K562 (cell line): Measurements from ENCODE around the gene HSPA1L. TPM values are rescaled to one million over a fixed set of nuclear protein-coding genes. Genes with fewer than 3 reads are reported as not detected.

Experiments
- ATAC-seq: fragments of 200-7000 bp; cut with Tn5 transposase; 3 replicates; pipeline ENCODE4 v1.9.1; 2020; ENCODE audit warnings: moderate library complexity
- BruUV-seq: library from RNA; stranded (reverse); fragments of 400-500 nt; replicated peaks from 2 replicates; lab custom pipeline; 2021; lab: Mats Ljungman, UMichigan
- CTCF ChIA-PET: fragments of 300-600 bp; formaldehyde crosslinking; extraction: SDS; loops from one replicate; lab custom pipeline; 2021; ENCODE audit warnings: low intra/inter-chr PET ratio; lab: Yijun Ruan, JAX
- POLR2A ChIA-PET: fragments of 300-600, 350-650 bp; sonication (Branson Sonifier 250); formaldehyde crosslinking; extraction: SDS; loops from one replicate; lab custom pipeline; 2021; ENCODE audit warnings: antibody characterized with exemption, inconsistent platforms; lab: Yijun Ruan, JAX
- DNase-seq, 4 experiments: peaks; one replicate each; pipeline versions ENCODE4 v3.0.0 to v3.0.0-alpha.2; 2011 to 2018; ENCODE audit warnings: low spot score in 3 of 4, mixed read lengths in 3 of 4; ENCODE audit errors: extremely low read depth in 1 of 4
- FAIRE-seq: peaks from 2 replicates; lab custom pipeline; 2011; peaks lifted over from hg19 to GRCh38; lab: Jason Lieb, UNC
- H2AFZ ChIP-seq: 2 replicates; pipeline ENCODE4 v1.6.0; 2011; ENCODE audit warnings: low read depth, low read length, control low read depth, inconsistent platforms
- H3K27ac ChIP-seq: fragments of 200-600 bp; 3 replicates; pipeline ENCODE4 v1.8.0; 2011; ENCODE audit warnings: low read depth, mild to moderate bottlenecking, control low read depth, inconsistent platforms, low read length, moderate library complexity, mixed read lengths; ENCODE audit errors: extremely low read depth
- H3K27me3 ChIP-seq, 2 experiments: fragments of 300-600 bp in 1 of 2; 2 replicates in 1 of 2; 3 replicates in 1 of 2; pipeline versions ENCODE4 v1.6.0 to v1.8.0; 2011; ENCODE audit warnings: inconsistent platforms in 2 of 2, low read length in 2 of 2, mild to moderate bottlenecking in 1 of 2, mixed read lengths in 1 of 2, moderate library complexity in 1 of 2; ENCODE audit not compliant: control insufficient read depth in 2 of 2, insufficient read depth in 2 of 2
- H3K36me3 ChIP-seq: fragments of 300-600 bp; 3 replicates; pipeline ENCODE4 v1.8.0; 2011; ENCODE audit warnings: mild to moderate bottlenecking, low read length, inconsistent platforms; ENCODE audit not compliant: control insufficient read depth, insufficient read depth
- H3K4me1 ChIP-seq, 2 experiments: fragments of 200-600 bp in 1 of 2; replicated peaks in 1 of 2; 2 replicates in 1 of 2; 3 replicates in 1 of 2; pipeline versions ENCODE4 v1.5.1 to v1.8.0; 2011; ENCODE audit warnings: inconsistent platforms in 2 of 2, low read length in 2 of 2, mild to moderate bottlenecking in 1 of 2, mixed read lengths in 1 of 2, moderate library complexity in 1 of 2; ENCODE audit not compliant: control insufficient read depth in 2 of 2, insufficient read depth in 2 of 2
- H3K4me2 ChIP-seq: 2 replicates; pipeline ENCODE4 v1.6.1; 2011; ENCODE audit warnings: low read length, control low read depth, inconsistent platforms, mixed read lengths; ENCODE audit not compliant: insufficient read depth
- H3K4me3 ChIP-seq: fragments of 200-600 bp; sonication (generic), shearing (Covaris generic); 2 replicates; pipeline ENCODE4 v1.5.1; 2016; ENCODE audit warnings: control low read depth, inconsistent platforms
- H3K79me2 ChIP-seq: fragments of 200-600 bp; 3 replicates; pipeline ENCODE4 v1.8.0; 2011; ENCODE audit warnings: low read length, inconsistent platforms; ENCODE audit not compliant: control insufficient read depth, insufficient read depth
- H3K9ac ChIP-seq, 2 experiments: 2 replicates each; pipeline versions ENCODE4 v1.6.0 to v1.6.1; 2011; ENCODE audit warnings: low read depth in 2 of 2, low read length in 2 of 2, control low read depth in 1 of 2, inconsistent platforms in 1 of 2, mild to moderate bottlenecking in 1 of 2, mixed read lengths in 1 of 2; ENCODE audit not compliant: insufficient read depth in 1 of 2
- H3K9me1 ChIP-seq: one replicate; pipeline ENCODE4 v1.6.0; 2011; ENCODE audit warnings: inconsistent platforms, mild to moderate bottlenecking, low read length, moderate library complexity; ENCODE audit not compliant: control insufficient read depth, insufficient read depth
- H3K9me3 ChIP-seq: replicated peaks from 2 replicates; pipeline ENCODE4 v1.5.1; 2011; ENCODE audit warnings: low read depth, low read length, inconsistent platforms; ENCODE audit not compliant: control insufficient read depth, insufficient read depth
- H4K20me1 ChIP-seq: replicated peaks from 2 replicates; pipeline ENCODE4 v1.6.1; 2011; ENCODE audit warnings: low read length, inconsistent platforms, mixed read lengths; ENCODE audit not compliant: control insufficient read depth, insufficient read depth
- NFE2L1 ChIP-seq: fragments of 450-650 bp; IDR thresholded peaks from 2 replicates; pipeline ENCODE4 v1.6.1; 2016; ENCODE audit warnings: missing genetic modification characterization, low read depth, mild to moderate bottlenecking, missing compliant biosample characterization, moderate library complexity, borderline replicate concordance
- NONO ChIP-seq, 2 experiments: fragments of 200-400 bp in 1 of 2; fragments of 450-650 bp in 1 of 2; formaldehyde crosslinking in 1 of 2; IDR thresholded peaks; 2 replicates each; pipeline ENCODE4 v1.6.1; 2017; ENCODE audit warnings: low read depth in 2 of 2, mild to moderate bottlenecking in 2 of 2, moderate library complexity in 2 of 2, low read length in 1 of 2
- OTX1 ChIP-seq: fragments of 450-650 bp; formaldehyde crosslinking; IDR thresholded peaks from 2 replicates; pipeline ENCODE4 v1.4.0; 2022; ENCODE audit warnings: mild to moderate bottlenecking
- POLR2A ChIP-seq: fragments of 450-650 bp; conservative IDR thresholded peaks from 2 replicates; pipeline ENCODE4 v1.6.1; 2016
- POLR2G ChIP-seq: fragments of 200-400 bp; formaldehyde crosslinking; IDR thresholded peaks from 2 replicates; pipeline ENCODE4 v1.6.1; 2017; ENCODE audit warnings: low read depth, mild to moderate bottlenecking, antibody characterized with exemption, low read length, moderate library complexity
- RBFOX2 ChIP-seq: fragments of 200-400 bp; formaldehyde crosslinking; IDR thresholded peaks from 2 replicates; pipeline ENCODE4 v1.6.1; 2017; ENCODE audit warnings: low read depth, mild to moderate bottlenecking, low read length, moderate library complexity
- RNF2 ChIP-seq: sonication (generic); IDR thresholded peaks from 2 replicates; pipeline ENCODE4 v1.6.1; 2016
- SMAD3 ChIP-seq: fragments of 450-650 bp; formaldehyde crosslinking; conservative IDR thresholded peaks from 2 replicates; pipeline ENCODE4 v1.4.0; 2020; ENCODE audit warnings: mild to moderate bottlenecking
- SREBF2 ChIP-seq: sonication (generic); formaldehyde crosslinking; IDR thresholded peaks from 2 replicates; pipeline ENCODE4 v1.4.0; 2020; ENCODE audit warnings: mild to moderate bottlenecking, missing genetic modification reagents
- WGBS: fragments of 100-300 bp; shearing (Covaris generic); methylation state at CpG from one replicate; pipeline ENCODE4 v1.1.6; 2016; ENCODE audit warnings: low coverage, mixed read lengths; ENCODE audit not compliant: insufficient coverage; ENCODE audit errors: missing lambda C conversion rate; 5-methylcytosine and 5-hydroxymethylcytosine counted together
- in situ Hi-C: fragments of 300-500 bp; cut with MboI; formaldehyde crosslinking; loops from 4 replicates; pipeline ENCODE4 v1.15.0; 2018; ENCODE audit warnings: inconsistent platforms, mixed read lengths
- intact Hi-C: fragments of 100-400 bp; cut with micrococcal nuclease; formaldehyde crosslinking; loops from 2 replicates; pipeline ENCODE4 v1.14.2; 2022
- polyA plus RNA-seq, 8 experiments: library from polyadenylated mRNA; depleted of rRNA in 4 of 8; stranded (reverse) in 5 of 8; unstranded in 3 of 8; fragments of >200 nt; fragmentation: Nextera tagmentation in 2 of 8; fragmentation: Illumina TruSeq in 1 of 8; extraction: Ambion mirVana in 2 of 8; extraction: Trizol in 1 of 8; gene quantifications; 2 replicates each; pipeline versions ENCODE4 v1.2.1 to v1.2.3, GENCODE V29; 2011 to 2014; ENCODE audit warnings: inconsistent platforms in 1 of 8, missing spikeins in 1 of 8
- total RNA-seq, 7 experiments: library from RNA; depleted of rRNA in 6 of 7; stranded (reverse); fragments of >200 nt in 6 of 7; fragmentation: Illumina TruSeq in 2 of 7; extraction: Trizol in 2 of 7; gene quantifications; 2 replicates each; pipeline versions ENCODE4 v1.2.1 to v1.2.3, GENCODE V29; 2011 to 2021; ENCODE audit warnings: low replicate concordance in 1 of 7
- TF ChIP-seq, protein P1 (sequence below): fragments of 450-650 bp; IDR thresholded peaks from 2 replicates; pipeline ENCODE4 v1.7.0; 2016; ENCODE audit warnings: borderline replicate concordance
- TF ChIP-seq, protein P2 (sequence below): sonication (generic); formaldehyde crosslinking; IDR thresholded peaks from 2 replicates; pipeline ENCODE4 v1.8.0; 2022; ENCODE audit warnings: missing genetic modification reagents, mild to moderate bottlenecking, moderate library complexity, borderline replicate concordance
- TF ChIP-seq, protein P3 (sequence below): fragments of 250-450 bp; sonication (Bioruptor Pico); IDR thresholded peaks from 2 replicates; pipeline ENCODE4 v1.6.1; 2021; ENCODE audit warnings: mild to moderate bottlenecking
- TF ChIP-seq, protein P4 (sequence below): fragments of 450-650 bp; IDR thresholded peaks from 2 replicates; pipeline ENCODE4 v1.6.1; 2016; ENCODE audit warnings: borderline replicate concordance
- TF ChIP-seq, protein P5 (sequence below): sonication (generic); formaldehyde crosslinking; IDR thresholded peaks from 2 replicates; pipeline ENCODE4 v1.8.1; 2023; ENCODE audit warnings: mild to moderate bottlenecking, missing genetic modification reagents

The HSPA1L gene
- total and polyA plus RNA-seq, 9 of the 15 experiments (the other 6 are each of a cell fraction or from before 2014, with no cell fraction given) = 0.14 to 2.1 (median 1.3) TPM

DNA sequence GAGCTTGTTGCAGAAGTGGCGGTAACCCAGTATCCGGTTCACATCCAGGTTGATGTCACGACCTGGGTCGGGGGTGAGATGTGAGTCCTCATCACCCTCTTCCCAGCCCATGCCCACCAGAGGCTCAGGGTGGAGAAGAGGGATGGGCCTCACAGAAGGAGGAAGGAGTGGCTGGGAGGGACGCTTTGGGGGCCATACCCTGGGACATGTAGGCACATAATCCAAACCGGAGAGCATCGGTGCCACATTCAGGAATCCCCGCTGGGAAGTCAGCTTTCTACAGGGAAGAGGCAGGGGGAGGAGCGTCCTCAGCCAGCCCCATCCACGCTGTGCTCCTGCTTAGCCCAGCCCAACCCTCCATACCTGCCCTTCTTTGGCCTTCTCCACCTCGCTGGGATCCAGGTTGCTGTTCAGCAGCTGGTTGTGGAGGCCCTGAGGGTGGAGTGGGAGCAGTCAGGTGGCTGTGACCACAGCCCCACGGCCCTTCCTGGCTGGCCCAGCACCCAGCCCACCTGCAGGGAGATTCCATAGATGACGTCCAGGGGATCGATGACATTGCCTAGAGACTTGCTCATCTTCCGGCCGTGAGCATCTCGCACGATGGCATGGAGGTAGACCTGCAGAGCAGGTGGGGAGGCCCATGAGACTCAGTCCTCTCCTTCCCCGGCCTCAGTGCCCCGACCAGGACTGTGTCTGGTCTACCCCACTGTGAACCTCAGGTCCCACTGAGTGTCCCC is 34.4 kb downstream of the HSPA1L start:
- 85% methylated on average over 20 of the region's 20 CpGs for WGBS
- TF ChIP-seq NONO (IDR thresholded peaks at IDR 0.05; ENCODE audit: low read depth in 2 of 2, low read length in 1 of 2) = no peak
- TF ChIP-seq, protein P1, sequence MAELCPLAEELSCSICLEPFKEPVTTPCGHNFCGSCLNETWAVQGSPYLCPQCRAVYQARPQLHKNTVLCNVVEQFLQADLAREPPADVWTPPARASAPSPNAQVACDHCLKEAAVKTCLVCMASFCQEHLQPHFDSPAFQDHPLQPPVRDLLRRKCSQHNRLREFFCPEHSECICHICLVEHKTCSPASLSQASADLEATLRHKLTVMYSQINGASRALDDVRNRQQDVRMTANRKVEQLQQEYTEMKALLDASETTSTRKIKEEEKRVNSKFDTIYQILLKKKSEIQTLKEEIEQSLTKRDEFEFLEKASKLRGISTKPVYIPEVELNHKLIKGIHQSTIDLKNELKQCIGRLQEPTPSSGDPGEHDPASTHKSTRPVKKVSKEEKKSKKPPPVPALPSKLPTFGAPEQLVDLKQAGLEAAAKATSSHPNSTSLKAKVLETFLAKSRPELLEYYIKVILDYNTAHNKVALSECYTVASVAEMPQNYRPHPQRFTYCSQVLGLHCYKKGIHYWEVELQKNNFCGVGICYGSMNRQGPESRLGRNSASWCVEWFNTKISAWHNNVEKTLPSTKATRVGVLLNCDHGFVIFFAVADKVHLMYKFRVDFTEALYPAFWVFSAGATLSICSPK = no peak
- TF ChIP-seq RBFOX2 = peak; percentile 52; the same call in 1 of the 2 replicates
- TF ChIP-seq POLR2A = peak; percentile 52; the same call in 1 of the 2 replicates
- TF ChIP-seq, protein P2, sequence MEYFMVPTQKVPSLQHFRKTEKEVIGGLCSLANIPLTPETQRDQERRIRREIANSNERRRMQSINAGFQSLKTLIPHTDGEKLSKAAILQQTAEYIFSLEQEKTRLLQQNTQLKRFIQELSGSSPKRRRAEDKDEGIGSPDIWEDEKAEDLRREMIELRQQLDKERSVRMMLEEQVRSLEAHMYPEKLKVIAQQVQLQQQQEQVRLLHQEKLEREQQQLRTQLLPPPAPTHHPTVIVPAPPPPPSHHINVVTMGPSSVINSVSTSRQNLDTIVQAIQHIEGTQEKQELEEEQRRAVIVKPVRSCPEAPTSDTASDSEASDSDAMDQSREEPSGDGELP (CRISPR knock-in tag) = peak; percentile 41; the same call in 1 of the 2 replicates
- no peak for TF ChIP-seq OTX1
- TF ChIP-seq SMAD3 (CRISPR knock-in tag) = no peak
- TF ChIP-seq, protein P3, sequence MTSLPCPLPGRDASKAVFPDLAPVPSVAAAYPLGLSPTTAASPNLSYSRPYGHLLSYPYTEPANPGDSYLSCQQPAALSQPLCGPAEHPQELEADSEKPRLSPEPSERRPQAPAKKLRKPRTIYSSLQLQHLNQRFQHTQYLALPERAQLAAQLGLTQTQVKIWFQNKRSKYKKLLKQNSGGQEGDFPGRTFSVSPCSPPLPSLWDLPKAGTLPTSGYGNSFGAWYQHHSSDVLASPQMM (CRISPR knock-in tag) = no peak
- no peak for TF ChIP-seq RNF2
- TF ChIP-seq, protein P4, sequence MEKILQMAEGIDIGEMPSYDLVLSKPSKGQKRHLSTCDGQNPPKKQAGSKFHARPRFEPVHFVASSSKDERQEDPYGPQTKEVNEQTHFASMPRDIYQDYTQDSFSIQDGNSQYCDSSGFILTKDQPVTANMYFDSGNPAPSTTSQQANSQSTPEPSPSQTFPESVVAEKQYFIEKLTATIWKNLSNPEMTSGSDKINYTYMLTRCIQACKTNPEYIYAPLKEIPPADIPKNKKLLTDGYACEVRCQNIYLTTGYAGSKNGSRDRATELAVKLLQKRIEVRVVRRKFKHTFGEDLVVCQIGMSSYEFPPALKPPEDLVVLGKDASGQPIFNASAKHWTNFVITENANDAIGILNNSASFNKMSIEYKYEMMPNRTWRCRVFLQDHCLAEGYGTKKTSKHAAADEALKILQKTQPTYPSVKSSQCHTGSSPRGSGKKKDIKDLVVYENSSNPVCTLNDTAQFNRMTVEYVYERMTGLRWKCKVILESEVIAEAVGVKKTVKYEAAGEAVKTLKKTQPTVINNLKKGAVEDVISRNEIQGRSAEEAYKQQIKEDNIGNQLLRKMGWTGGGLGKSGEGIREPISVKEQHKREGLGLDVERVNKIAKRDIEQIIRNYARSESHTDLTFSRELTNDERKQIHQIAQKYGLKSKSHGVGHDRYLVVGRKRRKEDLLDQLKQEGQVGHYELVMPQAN = no peak
- no peak for TF ChIP-seq NFE2L1 (tag)
- peak; percentile 44; the same call in 1 of the 2 replicates for TF ChIP-seq POLR2G
- TF ChIP-seq SREBF2 (CRISPR knock-in tag) = no peak
- TF ChIP-seq, protein P5, sequence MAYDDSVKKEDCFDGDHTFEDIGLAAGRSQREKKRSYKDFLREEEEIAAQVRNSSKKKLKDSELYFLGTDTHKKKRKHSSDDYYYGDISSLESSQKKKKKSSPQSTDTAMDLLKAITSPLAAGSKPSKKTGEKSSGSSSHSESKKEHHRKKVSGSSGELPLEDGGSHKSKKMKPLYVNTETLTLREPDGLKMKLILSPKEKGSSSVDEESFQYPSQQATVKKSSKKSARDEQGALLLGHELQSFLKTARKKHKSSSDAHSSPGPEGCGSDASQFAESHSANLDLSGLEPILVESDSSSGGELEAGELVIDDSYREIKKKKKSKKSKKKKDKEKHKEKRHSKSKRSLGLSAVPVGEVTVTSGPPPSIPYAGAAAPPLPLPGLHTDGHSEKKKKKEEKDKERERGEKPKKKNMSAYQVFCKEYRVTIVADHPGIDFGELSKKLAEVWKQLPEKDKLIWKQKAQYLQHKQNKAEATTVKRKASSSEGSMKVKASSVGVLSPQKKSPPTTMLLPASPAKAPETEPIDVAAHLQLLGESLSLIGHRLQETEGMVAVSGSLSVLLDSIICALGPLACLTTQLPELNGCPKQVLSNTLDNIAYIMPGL (CRISPR knock-in tag) = 0 out of 2 replicates have a peak, but pooled peaks have one; percentile 25

More for the DNA sequence above, 34.4 kb downstream of the HSPA1L start:
- Histone ChIP-seq H4K20me1 (no peaks in the 10 kb centered on the region), H3K9me3 (no peaks in the 10 kb centered on the region), H2AFZ (no peak overlapping the region), H3K27ac (no peak overlapping the region), H3K9ac (peak overlapping the region in 1 of 2 experiments; percentile 26; a peak in 2 of 4 replicates), H3K9me1 (peaks cover 6% of the 10 kb centered on the region), H3K79me2 (no peaks in the 10 kb centered on the region), H3K4me2 (no peak overlapping the region), H3K36me3 (peaks cover 83% of the 10 kb centered on the region; the same call in 2 of the 3 replicates), H3K27me3 (no peaks in the 10 kb centered on the region), H3K4me3 (no peak overlapping the region), H3K4me1 (peaks cover 28 to 66% of the 10 kb centered on the region in 2 experiments)
- ATAC-seq (no peak), DNase-seq (no peak), FAIRE-seq (no peak)
- ChIA-PET POLR2A (interaction anchor here (0.6 to 5.5 kb wide), 10 partner anchors 9 to 56 kb away, joined by 3 to 47 read pairs (median 4); partner anchors contain the start of genes HSPA1B, LSM2 and VARS1), CTCF (no interaction called here)
- intact Hi-C loops = no loop called here
- no TSS peak for BruUV-seq
- in situ Hi-C loops = no loop called here
